HG02970 (cell line): Measurements from ENCODE around the gene GPR39.

Source experiments
- ATAC-seq: cut with Tn5 transposase; IDR thresholded peaks from one replicate; pipeline ENCODE4 v1.9.1; 2021; ENCODE audit warnings: mild to moderate bottlenecking, moderate library complexity, moderate number of reproducible peaks; ENCODE audit not compliant: unreplicated experiment, low FRiP score

GPR39 gene

DNA sequence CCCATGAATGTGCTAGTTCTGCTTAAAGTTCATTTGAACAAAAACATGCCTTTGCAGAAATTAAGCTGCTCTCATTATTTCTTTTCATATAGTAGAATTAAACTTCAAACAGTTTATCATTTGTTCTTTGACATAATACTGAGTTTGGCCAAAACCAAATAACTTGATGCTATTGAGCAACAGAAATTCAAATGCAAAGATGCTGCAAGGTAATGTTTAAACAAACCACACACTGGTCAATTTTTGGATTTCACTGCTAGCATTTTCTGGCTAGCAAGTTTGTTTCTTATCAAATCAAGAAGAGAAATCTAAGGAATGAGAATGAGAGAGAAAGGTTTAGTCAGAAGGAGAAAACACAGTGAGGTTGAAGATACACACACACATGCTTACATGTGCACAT lies 173.4 kb downstream of the GPR39 start:
- no peak for ATAC-seq

DNA sequence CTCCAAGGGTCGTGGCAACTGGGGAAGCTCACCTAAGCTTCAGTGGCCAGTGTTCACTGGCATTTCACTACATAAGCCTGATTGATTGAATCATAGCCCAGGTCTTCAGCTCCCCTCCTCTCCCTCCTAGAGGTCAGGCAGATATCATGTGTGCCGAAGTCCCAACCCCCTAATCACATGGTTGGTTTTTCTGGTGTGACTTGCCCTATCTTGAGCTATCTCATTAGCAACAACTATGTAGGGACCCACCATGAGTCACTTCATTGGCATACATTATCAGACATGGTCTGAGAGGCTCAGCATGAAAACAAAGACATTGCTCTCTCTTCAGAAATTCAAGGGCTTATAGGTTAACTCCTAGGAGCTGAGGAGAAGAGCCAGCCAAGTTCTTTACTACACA lies 176.6 kb downstream of the GPR39 start:
- no peak for ATAC-seq

GRCh38 chr2:132595186-132595585 lies 178.6 kb downstream of the GPR39 start:
- no peak for ATAC-seq

- no peak for ATAC-seq
Measured at GRCh38 chr2:132595693-132596092, 179.1 kb downstream of the GPR39 start.

DNA sequence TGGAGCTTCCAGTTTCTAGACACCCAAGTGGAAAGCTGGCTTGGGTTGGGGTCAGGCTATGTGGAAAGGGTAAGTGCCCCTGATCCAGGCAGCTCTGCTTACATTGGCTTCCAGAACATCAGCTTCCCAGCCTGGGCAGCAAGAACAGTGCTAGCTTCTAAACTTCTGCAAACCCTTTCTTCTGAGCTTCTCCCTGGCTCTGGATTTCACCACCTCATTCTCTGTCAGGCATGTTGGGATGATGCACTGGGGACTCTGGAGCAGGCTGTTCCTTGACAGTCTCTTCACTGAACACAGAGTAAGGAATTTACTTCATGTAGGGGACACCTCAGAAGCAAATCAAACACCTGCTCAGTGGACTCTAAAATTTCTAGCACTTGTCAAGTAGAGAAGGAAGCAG lies 180.6 kb downstream of the GPR39 start:
- ATAC-seq = no peak

GRCh38 chr2:132597831-132598230 lies 181.2 kb downstream of the GPR39 start:
- ATAC-seq = no peak

DNA sequence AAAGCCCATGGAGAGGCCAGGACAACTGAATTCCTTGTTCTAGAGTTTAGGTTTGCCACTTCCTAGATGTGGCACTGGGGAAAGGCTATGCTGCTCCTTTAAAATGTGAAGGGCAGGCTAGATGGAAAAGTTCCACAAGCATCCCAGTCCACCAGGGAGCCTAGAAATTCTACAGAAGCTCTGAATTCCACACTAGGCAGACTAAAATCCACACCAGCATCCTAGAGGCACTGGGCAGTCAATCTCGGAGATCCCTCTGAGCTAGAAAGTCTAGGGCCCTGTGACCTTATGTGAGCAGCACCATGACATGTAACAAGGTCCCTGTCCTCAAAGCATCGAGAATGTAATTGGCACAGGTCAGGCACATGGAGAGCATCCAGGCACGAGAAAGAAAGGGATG lies 181.9 kb downstream of the GPR39 start:
- ATAC-seq = no peak

- no peak for ATAC-seq
Measured at GRCh38 chr2:132599556-132599955, 183.0 kb downstream of the GPR39 start.

DNA sequence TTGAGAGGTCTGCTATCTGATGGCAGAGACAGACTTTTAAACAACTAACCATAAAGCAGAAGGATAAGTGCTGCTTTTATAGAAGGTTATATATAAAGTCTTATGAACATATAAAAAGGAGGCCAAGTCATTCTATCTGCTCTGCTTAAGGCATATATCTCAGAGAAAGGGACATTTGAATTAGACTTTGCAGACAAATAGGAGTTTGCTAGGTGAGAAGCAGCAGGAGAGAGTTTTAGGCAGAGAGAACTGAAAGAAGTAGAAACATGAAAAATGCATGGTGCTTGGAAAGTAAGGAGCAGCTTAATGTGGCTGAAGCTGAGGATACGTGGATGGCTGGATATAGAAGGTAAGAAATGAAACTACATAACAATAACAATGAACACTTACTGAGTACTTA lies 188.0 kb downstream of the GPR39 start:
- no peak for ATAC-seq

DNA sequence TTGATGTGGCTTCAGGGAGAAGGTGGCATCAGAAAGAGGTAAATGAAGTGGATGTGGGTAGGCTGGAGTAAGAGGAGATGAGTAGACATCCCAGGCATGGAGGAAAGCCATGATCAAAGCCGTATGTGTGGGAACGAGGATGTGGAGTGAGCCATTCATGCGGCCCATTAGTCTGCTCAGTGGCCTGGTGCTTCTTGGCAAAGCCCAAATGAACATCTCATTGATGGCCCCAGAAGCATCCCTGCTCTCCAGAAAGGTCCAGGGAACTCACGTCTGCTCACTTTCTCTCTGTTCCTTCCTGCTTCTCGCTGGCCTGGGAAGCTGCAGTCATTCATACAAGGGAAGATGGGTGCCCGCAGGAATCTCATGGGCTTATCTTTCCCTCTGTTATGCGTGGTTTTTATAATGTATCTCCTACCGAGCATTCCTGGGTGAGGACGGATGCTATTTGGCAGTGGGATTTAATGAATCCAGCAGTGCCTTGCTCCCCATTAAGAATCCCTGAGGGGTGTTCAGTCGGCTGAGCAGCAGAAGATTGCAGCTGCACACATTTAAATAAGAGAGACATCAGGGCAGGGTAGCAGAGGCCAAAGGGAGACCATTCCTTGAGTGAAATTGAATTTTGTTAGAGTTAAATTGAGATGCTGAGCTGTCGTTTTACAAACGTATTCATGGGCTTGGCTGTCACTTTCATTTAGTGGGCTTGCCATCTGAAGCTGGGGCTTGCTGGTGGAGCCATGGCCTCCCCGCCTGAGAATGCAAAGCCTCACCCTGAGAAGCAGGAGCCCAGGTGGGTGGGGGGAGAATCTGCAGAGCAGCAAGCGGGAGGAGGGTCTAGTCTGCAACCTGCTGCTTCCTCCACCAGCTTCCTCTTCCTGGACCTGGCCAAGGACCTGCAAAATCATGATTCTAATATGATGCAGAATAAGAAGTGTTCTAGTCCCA lies 188.9 kb downstream of the GPR39 start:
- ATAC-seq = no peak

DNA sequence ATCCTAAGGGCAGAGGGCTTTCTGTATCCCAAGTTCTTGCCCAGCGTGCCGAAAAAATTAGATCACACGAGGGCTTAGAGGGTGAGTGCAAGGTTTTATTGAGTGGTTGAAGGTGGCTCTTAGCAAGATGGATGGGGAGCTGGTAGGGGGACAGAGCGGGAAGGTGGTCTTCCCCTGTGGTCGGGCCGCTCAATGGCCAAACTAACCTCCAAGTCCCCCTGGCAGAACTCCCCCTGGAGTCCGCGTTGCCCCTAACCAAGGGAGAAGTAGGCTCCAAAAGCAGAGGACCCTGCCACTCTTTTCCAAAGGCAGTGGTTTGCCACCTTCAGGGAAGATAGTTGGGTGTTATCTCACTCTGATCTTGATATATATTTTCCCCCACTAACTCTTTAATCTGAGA lies 190.0 kb downstream of the GPR39 start:
- ATAC-seq = no peak

GRCh38 chr2:132607426-132608090 lies 191.0 kb downstream of the GPR39 start:
- no peak for ATAC-seq

- ATAC-seq = no peak
Measured at GRCh38 chr2:132608311-132608710, 191.7 kb downstream of the GPR39 start.

DNA sequence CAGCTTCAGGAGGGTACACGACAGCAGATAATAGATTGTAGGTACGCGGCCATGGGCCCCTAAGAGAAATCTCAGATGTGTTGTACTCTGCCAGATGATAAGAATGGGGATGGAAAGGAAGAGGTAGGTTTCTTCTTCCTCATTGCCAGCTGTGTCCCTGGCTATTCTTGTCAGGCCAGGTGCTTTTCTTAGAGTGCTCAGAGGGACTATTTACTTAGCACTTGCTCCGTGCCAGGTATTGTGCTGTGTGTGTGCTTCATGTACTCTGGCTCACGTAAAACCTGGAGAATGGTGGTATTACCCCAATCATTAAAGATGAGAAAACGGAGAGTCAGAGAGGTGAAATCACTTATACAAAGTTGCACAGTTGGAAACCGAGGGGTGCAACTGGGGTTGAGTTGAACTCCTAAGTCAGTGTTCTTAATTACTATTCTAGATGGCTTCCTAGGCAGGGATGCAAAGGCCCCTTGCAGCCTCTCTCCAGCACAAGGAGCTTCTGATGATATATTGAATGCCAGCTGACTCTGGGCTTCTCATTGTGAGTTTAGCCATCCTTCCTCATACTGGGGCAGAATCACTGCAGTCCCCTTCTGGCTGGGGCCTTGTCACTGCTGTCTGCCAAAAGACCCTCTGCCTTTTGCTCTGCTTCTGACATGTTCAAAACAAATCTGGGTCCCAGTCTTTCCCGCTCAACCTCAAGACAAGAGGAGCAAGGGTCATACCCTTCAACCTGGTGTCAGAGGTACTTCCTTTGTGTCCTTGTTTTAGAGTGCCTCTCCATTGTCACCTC lies 192.7 kb downstream of the GPR39 start:
- no peak for ATAC-seq

- ATAC-seq = no peak
Measured at GRCh38 chr2:132611719-132612118, 195.1 kb downstream of the GPR39 start.

- ATAC-seq = no peak
Measured at GRCh38 chr2:132615329-132616085, 198.9 kb downstream of the GPR39 start.

GRCh38 chr2:132617989-132618388 lies 201.4 kb downstream of the GPR39 start:
- ATAC-seq = no peak

GRCh38 chr2:132618734-132619133 lies 202.1 kb downstream of the GPR39 start:
- ATAC-seq = no peak

DNA sequence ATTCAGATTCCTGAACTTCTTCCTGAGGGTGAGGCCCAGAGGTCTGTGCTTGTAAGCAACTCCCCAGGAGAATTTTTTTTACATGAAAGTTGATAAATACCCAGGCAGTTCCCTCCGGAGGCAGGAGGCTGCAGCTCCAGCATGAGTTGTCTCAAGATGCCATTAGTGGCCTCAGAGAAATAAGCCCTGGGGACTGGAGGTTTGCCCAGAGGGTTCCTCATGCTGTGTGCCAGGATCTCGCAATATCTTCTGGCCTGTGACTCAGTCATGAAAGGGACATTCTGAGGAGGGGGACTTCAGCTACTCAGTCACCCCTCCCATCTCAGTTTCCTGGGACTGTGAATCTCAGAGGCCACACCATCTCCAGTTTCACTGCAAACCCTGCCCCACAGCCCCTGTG lies 203.5 kb downstream of the GPR39 start:
- no peak for ATAC-seq

DNA sequence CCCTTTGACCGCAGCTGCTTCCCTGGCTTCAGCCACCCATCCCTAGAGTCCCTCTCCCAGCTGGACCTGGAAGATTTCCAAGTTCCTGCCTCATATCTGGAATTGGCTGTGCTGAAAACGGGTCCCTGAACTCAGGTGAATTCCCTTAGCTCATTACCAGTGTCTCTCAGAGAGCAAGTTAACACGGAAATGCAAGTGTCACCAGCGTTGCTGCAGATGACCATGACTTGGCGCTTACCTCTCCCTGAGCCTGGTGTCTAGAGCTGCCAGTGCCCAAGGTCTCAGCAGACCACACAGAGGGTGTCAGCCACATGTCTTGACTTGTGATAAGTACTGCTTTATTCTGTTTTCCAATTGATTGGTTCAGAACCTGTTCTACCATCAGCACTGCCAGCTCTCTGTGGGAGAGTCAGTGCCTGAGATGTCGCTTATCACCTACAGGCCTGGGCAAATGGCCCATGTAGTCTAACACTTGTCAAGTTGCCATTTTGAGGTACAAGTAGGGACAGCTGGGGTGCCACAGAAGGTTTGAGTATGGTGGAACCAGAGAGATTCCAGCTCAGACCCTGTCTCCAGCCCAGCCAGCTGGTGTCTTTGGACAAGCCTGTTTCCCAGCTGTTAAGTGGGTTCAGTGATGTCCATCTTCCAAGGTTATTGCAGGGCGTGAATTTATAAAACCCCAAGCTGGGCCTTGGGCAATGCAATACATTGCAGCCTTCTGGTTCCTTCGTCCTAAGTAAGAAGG lies 204.7 kb downstream of the GPR39 start:
- no peak for ATAC-seq
